NCI-H1436 treated with DMSO at 0.1 percent for 48 hours (cell line): ENCODE data around the gene RNF145.
"Not testable (repeated sequence)": the region's sequence is repeated elsewhere in the genome, so short reads cannot be mapped to it uniquely, and the experiment has no call there.

ENCODE experiments used
- DNase-seq: peaks from one replicate; lab custom pipeline; 2025; lab: John Stamatoyannopoulos, UW

The RNF145 gene

DNA sequence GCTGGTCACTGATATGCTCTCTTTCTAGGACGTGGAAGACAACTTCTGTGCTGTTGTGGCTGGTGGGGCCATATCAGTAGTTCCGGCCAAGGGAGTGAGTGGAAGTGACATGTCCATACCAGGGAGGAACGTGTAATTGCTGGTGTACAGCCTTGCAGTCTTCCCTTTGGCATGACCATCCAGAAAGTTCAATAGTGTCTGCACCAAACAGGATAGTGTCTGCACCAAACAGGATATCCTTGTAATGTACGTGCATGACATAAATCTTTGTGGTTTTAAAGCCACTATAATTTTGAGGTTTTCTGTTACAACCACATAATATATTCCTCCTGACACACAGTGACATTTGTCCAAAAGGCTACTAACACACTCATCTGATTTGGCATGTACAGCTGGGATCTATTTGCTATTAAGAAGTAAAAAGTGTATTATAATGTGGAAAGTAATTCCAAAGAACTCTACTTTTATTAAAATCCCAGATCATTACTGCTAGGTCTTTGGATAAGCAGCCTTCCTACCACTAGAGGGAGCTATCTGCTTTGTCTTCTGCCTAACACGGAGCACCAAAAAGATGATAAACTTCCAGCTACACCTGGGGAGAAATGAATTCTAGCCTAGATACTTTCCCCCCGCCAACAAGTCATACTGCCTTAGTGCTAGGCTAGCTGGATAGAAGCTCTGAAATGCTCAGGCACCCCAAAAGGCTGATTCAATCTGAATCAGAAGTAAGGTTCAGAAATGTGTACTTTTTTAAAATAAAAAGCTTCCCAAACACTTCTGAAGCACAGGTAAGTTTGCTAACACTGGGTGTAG is 52.7 kb downstream of the RNF145 start:
- DNase-seq, result peak; percentile 5

DNA sequence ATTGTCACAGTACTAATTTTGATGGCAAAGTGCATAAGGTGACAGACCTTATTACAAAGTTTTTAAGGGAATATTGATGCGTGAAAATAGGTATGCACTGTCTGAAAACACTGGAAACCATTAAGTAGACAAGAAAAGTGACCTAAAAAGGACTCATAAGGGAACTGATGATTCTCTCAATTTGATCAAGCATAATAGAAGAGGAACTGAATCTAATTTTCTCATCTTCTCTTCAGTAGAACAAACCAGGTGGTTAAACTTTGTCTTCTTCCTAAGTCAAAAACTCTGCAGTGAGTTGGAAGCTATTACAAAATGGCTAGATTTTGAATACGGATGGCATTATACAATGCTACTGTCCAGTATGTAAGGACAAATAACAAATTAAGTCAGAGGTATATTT is 53.4 kb downstream of the RNF145 start:
- DNase-seq, result no peak

DNA sequence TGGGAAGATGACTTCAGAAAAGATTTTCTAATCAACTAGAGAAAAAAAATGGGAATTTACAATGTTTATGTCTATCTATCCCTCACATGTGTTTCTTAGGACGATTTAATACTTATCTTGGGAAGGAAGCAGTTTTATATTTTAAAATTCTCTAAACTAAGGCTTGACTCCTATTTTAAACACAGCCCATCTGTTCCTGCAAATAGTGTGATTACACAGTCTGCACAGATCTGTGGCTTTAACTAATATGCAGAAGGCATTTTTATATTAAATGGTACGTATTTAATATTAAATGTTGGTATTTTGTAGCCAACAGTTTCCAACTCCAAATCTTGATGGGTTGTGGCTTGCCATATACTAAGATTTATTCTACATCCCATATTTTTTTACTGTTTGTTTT is 56.5 kb downstream of the RNF145 start:
- DNase-seq, result no peak

DNA sequence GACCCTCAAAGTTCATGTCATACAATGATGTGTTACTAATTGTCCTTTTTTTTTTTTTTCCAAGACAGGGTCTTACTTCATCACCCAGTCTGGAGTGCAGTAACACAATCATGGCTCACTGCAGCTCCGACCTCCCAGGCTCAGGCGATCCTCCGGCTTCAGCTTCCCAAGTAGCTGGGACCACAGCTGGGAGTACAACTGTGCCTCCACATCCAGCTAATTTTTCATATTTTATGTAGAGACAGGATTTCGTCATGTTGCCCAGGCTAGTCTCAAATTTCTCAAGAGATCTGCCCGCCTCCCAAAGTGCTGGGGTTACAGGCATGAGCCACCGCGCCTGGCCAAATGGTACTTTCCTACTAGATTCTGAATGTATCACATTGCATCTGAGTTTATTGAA is 60.3 kb downstream of the RNF145 start:
- no peak for DNase-seq

DNA sequence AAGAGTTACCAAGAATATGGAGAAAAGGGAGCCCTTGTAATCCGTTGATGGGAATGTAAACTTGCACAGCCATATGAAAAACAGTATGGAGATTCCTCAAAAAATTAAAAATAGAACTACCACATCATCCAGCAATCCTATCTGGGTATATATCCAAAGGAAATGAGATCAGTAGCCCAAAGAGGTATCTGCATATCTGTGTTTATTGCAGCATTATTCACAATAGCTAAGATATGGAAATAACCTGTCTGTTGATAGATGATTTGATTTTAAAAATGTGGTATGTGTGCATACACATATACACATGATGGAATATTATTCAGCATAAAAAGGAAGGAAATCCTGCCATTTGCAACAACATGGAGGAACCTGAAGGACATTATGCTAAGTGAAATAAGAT is 61.4 kb downstream of the RNF145 start:
- no peak for DNase-seq

DNA sequence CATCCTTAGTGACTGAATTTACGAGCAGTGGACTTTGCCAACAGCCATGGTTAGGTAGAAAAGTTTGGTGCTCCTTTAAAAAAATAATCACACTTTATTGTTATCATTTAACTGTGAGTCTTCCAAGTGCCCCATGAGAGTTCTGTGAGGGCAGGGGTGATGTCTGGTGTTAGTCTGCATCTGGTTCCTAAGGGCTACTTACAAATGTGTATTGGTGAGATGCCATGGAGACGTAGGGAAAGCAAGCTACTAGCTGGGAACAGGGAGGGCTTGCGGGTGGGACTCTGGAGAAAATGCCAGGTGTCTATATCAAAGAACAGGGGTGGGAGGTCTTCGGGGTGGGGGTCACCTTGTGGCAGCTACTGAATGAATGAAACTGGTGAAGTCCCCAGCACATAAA is 62.5 kb downstream of the RNF145 start:
- no peak for DNase-seq

DNA sequence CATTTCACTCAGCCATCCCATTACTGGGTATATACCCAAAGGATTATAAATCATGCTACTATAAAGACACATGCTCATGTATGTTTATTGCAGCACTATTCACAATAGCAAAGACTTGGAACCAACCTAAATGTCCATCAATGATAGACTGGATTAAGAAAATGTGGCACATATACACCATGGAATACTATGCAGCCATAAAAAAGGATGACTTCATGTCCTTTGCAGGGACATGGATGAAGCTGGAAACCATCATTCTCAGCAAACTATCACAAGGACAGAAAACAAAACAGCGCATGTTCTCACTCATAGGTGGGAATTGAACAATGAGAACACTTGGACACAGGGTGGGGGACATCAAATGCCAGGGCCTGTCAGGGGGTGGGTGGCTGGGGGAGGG is 64.2 kb downstream of the RNF145 start:
- DNase-seq, result not testable (repeated sequence)

DNA sequence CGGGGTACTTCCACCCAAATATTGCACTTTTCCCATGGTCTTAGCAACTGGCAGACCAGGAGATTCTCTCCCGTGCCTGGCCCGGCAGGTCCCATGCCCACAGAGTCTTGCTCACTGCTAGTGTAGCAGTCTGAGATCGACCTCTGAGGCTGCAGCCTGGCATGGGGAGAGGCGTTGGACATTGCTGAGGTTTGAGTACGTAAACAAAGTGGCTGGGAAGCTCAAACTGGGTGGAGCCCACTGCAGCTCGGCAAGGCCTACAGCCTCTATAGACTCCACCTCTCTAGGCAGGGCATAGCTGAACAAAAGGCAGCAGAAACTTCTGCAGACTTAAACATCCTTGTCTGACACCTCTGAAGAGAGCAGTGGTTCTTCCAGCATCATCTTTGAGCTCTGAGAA is 69.6 kb downstream of the RNF145 start:
- DNase-seq, result no peak

DNA sequence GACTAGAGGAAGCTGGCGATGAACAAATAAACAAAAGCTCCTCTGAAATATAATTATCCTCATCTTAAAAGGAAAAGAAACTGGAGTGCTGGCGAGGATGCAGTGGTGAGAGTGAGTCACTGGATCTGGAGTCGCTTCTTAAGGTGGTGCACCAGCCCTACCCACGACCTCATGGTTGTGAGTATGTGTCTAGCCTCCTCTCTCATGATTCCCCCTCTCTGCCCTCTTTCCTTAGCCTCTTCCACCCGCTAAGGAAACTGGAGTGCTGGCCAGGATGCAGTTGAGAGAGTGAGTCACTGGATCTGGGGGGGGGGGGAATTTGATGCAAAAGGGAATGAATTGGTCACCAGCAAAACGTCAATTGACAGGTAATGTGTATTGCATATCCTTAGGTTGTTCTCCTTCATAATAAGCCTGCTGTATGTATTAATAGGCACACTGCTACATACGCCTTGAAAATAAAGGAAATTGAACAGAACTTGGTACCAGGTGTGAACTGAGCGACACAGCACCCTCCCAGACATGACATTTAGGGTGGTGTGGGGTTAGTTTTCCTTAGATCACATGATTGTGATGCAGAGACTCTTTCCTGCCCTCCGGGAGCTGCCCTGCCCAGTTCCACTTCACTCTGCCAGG is 73.3 kb downstream of the RNF145 start:
- DNase-seq, result no peak

DNA sequence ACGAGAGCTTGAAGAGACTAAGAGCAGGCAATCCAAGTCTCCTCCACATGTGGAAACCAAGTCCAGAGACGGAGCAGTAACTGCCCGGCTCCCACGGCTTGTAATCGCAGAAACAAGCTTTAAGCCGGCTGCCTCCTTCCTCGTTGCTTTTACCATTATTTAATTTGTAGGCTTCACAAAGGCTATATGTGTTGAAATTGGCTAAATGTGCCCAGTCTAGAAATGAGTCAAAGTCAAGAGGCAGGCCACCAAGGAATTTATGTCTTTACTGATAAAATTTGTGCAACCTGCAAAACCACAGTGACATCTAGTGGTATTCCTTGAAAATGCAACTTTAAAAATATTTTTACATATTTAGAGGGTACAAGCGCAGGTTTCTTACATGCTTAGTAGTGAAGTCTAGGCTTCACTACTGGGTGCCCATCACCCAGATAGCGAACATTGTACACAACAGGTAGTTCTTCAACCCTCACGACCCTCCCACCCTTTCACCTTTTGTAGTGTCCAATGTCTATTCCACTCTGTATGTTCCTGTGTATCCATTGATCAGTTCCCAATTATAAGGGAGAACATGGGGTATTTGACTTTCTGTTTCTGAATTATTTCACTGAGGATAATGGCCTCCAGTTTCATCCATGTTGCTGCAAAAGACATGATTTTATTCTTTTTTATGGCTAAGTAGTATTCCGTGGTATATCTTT is 76.2 kb downstream of the RNF145 start:
- DNase-seq, result peak; percentile 15

DNA sequence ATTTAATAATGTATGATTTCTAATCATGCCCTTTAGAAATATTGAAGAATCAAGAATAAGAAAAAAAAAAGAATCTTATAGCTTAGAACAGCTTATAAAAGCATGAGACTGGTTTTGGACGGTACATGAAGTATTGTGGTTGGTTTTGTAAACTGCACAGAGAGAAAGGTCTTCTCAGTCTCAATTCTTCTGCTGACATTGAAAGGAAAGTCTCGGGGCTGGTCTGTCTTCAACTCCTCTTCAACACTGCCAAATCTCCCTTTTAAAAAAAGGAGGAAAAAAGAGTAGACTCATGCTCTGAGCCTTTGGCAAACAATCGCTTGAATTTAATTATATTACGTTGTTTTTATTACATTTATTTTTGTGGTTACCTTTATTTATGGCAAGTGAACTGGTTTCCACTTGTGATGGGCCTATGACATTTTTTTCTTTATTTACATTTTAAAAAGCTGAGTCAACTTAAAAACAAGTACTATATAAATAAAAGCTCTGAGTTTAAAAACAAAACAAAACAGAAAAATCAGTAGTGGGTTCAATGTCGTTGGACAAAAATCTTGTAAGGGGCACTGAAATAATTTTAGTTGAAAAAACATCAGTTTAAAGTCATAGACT is 76.8 kb downstream of the RNF145 start:
- no peak for DNase-seq

DNA sequence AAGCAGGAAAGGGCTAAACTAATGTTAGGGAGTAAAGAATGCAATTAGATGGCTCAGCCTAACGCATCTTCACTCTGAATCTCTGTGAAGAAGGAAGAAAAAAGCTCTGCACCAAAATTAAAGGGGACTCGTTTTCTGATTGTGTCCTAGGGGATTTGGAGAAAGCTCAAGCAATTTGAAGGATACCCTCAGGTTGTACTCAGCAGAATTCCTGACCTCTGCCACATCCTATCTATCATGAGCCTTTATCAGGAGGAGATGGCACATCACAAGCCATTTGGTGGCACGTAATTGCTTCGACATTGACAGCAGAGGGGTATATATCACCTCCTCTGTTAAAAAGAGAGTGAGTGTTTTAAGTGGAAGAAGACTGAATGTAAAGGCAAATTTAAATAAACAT is 77.4 kb downstream of the RNF145 start:
- DNase-seq, result no peak

DNA sequence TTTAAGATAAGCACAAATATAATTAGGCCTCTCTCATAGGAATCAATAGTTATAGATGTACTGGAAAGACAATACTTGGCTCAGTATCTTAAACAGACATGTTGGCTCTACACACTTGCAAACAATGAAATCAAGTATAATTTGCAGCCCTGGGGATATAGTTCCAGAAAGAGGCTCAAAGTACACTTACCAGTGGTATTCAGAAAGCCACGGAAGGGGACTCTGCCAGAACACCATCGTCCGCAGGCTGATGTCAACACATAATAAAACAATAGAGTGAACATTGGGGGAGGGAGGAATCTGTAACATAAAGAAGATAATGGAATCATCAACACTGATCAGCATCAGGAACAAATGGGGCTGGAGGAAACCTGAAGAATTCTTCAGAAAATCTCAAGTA is 78.5 kb downstream of the RNF145 start:
- no peak for DNase-seq

DNA sequence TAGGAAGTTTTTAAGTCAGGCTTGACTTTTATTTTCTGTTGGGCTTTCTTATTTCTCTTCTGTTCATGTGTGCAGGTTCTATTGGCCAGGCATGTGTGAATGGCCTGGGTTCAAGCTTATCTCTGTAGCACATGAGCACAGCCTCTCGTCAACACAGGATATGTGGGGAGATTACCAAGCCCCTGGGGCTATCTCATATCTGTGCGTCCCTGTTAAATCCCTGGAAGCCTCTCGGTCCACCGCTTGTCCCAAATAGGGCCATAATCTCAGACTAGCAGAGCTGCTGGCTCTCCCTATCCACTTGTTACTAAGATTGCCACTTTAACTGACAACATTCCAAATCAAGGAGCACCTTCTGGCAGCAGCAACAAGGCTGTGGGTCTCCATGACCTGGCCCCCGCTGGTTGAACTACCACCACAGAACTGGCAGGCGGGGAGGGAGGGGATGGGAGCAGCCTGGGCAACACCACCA is 81.2 kb downstream of the RNF145 start:
- DNase-seq, result no peak

DNA sequence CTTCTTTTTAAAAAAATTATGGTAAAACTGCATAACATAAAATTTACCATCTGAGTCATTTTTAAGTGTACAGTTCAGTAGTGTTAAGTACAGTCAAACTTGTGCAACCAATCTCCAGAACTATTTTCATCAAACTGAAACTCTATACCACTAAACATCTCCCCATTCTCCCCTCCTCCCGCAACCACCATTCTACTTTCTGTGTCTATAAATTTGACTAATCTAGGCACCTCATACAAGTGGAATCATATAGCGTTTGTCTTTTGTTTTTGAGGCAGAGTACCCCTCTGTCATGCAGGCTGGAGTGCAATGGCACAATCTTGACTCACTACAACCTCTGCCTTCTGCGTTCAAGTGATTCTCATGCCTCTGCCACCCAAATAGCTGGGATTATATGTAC is 85.7 kb downstream of the RNF145 start:
- no peak for DNase-seq

DNA sequence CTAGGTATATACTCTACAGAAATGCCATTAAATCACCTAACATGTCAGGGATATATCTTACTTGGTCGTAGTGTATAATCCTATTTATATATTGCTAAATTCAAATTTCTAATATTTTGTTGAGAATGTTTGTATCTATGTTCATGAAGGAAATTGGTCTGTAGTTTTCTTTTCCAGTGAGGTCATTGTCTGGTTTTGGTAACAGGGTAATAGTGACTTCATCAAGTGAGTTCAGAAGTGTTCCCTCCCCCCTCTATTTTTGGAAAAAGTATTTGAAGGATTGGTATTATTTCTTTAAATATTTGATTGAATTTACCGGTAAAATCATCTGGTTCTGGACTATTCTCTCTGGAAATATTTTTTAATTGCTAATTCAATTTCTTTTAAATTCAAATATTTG is 86.2 kb downstream of the RNF145 start:
- DNase-seq, result no peak

DNA sequence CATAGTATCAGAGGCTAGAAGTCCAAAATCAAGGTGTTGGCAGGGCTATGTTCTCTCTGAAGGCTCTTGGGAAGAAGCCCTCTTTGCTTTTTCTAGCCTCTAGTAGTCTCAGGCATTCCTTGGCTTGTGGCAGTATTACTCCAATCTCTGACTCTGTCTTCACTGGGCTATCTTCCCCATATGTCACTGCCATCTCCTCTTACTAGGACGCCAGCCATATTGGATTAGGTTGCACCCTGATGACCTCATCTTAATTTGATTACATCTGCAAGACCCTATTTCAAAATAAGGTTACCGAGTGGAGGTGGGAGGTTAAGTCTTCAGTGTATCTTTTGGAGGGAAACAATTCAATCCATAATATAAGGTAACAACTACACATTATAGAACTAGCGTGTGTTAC is 88.3 kb downstream of the RNF145 start:
- DNase-seq, result no peak

DNA sequence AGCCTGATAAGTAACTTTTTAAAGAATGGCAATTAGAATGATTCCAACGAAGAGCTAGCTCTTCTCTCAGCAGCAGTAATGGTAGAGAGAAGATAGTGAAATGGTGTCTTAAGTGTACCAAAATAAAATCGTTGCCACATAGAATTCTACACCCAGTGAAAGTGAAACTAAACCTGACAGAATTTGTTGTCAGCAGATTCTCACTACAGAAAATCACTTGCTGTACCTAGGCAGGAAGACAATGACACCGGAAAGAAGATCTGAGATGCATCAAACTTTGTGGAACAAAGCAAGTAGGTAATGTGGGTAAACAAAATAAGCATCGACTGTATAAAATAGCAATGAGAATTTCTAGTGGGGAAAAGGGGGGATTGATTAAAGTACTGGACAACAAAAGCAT is 88.9 kb downstream of the RNF145 start:
- no peak for DNase-seq

DNA sequence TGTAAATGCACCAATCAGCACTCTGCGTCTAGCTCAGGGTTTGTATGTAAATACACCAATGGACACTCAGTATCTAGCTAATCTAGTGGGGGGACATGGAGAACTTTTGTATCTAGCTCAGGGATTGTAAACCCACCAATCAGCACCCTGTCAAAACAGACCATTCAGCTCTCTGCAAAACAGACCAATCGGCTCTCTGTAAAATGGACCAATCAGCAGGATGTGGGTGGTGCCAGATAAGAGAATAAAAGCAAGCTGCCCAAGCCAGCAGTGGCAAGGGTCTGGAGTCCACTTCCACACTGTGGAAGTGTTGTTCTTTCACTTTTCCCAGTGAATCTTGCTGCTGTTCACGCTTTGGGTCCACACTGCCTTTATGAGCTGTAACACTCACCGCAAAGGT is 89.5 kb downstream of the RNF145 start:
- DNase-seq, result not testable (repeated sequence)

DNA sequence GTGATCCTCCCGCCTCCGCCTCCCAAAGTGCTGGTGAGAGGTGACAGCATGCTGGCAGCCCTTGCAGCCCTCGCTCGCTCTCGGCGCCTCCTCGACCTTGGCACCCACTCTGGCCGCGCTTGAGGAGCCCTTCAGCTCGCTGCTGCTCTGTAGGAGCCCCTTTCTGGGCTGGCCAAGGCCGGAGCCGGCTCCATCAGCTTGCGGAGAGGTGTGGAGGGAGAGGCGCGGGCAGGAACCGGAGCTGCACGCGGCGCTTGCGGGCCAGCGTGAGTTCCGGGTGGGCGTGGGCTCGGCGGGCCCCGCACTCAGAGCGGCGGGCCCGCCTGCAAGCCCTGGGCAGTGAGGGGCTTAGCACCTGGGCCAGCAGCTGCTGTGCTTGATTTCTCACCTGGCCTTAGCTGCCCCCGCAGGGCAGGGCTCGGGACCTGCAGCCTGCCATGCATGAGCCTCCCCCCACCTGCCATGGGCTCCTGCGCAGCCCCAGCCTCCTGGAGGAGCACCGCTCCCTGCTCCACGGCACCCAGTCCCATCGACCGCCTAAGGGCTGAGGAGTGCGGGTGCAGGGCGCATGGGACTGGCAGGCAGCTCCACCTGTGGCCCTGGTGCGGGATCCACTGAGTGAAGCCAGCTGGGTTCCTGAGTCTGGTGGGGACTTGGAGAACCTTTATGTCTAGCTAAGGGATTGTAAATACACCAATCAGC is 90.2 kb downstream of the RNF145 start:
- DNase-seq, result not testable (repeated sequence)

DNA sequence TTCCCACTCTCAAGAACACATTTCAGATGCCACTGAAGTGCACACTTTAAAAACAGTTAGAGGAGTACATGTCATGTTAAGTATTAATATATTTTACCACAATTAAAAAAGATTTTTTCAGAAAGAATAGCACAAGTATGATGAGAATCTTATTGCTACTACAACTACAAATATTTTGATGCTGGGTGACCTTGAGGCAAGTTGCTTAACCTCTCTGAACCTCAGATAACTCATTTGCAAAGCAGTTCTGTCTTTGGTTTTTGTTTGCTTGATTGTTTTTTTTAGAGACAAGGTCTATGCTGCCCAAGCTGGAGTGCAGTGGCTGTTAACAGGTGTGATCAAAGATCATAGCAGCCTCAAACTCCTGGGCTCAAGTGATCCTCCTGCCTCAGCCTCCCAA is 95.9 kb downstream of the RNF145 start:
- no peak for DNase-seq

DNA sequence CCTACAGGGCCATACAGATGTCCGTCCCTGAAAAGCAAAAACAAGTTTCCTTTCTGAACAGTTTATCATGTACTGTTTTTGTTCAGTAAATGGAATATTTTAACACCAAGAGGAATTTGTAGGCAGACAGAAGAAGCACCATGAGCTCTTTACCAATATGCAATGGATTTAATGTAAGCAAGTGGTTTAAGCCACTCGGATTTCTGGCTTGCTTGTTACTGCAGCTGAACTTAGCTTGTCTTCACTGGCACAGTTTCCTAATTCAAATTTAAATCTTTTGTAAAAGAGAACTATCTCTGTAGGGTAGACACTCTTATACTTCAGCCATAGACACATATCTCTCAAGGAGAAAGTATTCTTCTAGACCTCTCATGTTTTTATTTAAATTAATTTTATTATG is 96.9 kb downstream of the RNF145 start:
- no peak for DNase-seq
